Right lobe of liver (tissue), 4 donors: ENCODE measurements around the gene DTX3.

Source experiments
- CTCF ChIP-seq, 4 donors: fragments of 200-600 bp in 3 of 4; fragments of 450-650 bp in 1 of 4; IDR thresholded peaks; one replicate each; pipeline versions ENCODE4 v1.5.1 to v1.8.0; 2016 to 2022; ENCODE audit warnings: antibody characterized with exemption in 4 of 4, mild to moderate bottlenecking in 2 of 4
- POLR2A ChIP-seq: fragments of 450-650 bp; IDR thresholded peaks from one replicate; pipeline ENCODE4 v1.6.1; 2017; ENCODE audit warnings: antibody characterized with exemption, mild to moderate bottlenecking
- donor health status: DM: no; HTN: no; CAD: no.
- donor health status: DM: no; HTN: no; CAD: no.
- donor health status: DM: no; HTN: yes; CAD: no.

DNA sequence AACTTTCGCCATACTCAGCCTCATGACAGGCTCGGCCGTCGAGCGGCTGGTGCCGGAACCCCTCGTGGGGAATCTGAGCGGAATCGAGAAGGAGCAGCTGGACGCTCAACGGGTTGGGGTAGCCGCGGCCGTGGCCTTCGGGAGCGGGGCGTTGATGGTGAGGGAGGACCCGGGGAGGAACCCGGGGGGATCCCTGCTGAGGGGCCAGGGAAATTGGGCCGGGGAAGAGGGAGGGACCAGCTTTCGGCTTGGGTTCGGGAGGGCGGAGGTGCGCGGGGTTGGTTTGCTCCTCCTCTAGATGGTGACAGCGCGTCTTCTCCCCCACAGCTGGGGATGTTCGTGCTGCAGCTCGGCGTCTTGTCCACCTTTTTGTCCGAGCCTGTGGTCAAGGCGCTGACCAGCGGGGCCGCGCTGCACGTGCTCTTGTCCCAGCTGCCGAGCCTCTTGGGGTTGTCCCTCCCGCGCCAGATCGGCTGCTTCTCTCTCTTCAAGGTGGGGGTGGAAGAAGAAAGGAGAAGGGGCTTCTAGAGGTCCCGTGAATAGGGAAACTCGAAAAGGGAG, 16.4 kb downstream of the DTX3 start:
- TF ChIP-seq CTCF (IDR thresholded peaks at IDR 0.05), result no peak
- no peak for TF ChIP-seq POLR2A
